H1 (cell line): ENCODE data around the gene DPYSL3. TPM values are rescaled to one million over a fixed set of nuclear protein-coding genes. Genes with fewer than 3 reads are reported as not detected.

Source experiments
- CTCF ChIA-PET: fragments of 300-600 bp; sonication (Branson Sonifier 250); formaldehyde crosslinking; loops from one replicate; lab custom pipeline; 2021; ENCODE audit not compliant: partially characterized antibody; lab: Charles Lee
- POLR2A ChIA-PET: fragments of 300-600 bp; sonication (Branson Sonifier 250); formaldehyde crosslinking; loops from one replicate; lab custom pipeline; 2021; ENCODE audit warnings: inconsistent platforms; ENCODE audit not compliant: partially characterized antibody; lab: Charles Lee
- DNase-seq, 2 experiments: peaks; one replicate each; pipeline versions ENCODE4 v3.0.0 to v3.0.0-alpha.2; 2010 to 2022; ENCODE audit warnings: low spot score in 2 of 2, low read depth in 1 of 2, mixed read lengths in 1 of 2
- FAIRE-seq: peaks from 2 replicates; lab custom pipeline; 2011; peaks lifted over from hg19 to GRCh38; lab: Jason Lieb, UNC
- H2AFZ ChIP-seq: 2 replicates; pipeline ENCODE4 v1.8.1; 2012; ENCODE audit warnings: low read length, inconsistent platforms
- H2AK5ac ChIP-seq: 2 replicates; pipeline ENCODE4 v1.6.1; 2013; ENCODE audit warnings: low read depth, low read length
- H2BK120ac ChIP-seq: replicated peaks from 2 replicates; pipeline ENCODE3; 2013; ENCODE audit warnings: low read depth, low read length, inconsistent platforms
- H2BK12ac ChIP-seq: 2 replicates; pipeline ENCODE4 v1.6.1; 2013; ENCODE audit warnings: low read depth, low read length
- H2BK15ac ChIP-seq: 2 replicates; pipeline ENCODE4 v1.6.1; 2013; ENCODE audit warnings: low read length
- H2BK20ac ChIP-seq: 2 replicates; pipeline ENCODE4 v1.6.1; 2013; ENCODE audit warnings: low read length
- H2BK5ac ChIP-seq: 2 replicates; pipeline ENCODE4 v1.6.1; 2013; ENCODE audit warnings: low read depth, low read length
- H3K14ac ChIP-seq: 2 replicates; pipeline ENCODE4 v1.6.1; 2013; ENCODE audit warnings: inconsistent platforms; ENCODE audit not compliant: insufficient read length
- H3K18ac ChIP-seq: 2 replicates; pipeline ENCODE4 v1.6.1; 2013; ENCODE audit warnings: low read length; ENCODE audit errors: extremely low read depth
- H3K23ac ChIP-seq: 2 replicates; pipeline ENCODE4 v1.6.1; 2013; ENCODE audit warnings: inconsistent platforms; ENCODE audit not compliant: insufficient read length
- H3K23me2 ChIP-seq: 2 replicates; pipeline ENCODE4 v1.6.1; 2013; ENCODE audit warnings: low read depth, low read length
- H3K27ac ChIP-seq: 2 replicates; pipeline ENCODE4 v1.6.1; 2011; ENCODE audit warnings: low read depth, low read length, inconsistent platforms
- H3K27me3 ChIP-seq, 4 experiments: replicated peaks in 1 of 4; 1 replicate in 1 of 4; 2 replicates in 3 of 4; pipeline versions ENCODE4 v1.6.1 to v1.8.1; 2011 to 2013; ENCODE audit warnings: low read length in 3 of 4, mild to moderate bottlenecking in 3 of 4, inconsistent platforms in 2 of 4, mixed read lengths in 2 of 4, moderate library complexity in 1 of 4; ENCODE audit not compliant: control insufficient read depth in 3 of 4, insufficient read depth in 3 of 4; ENCODE audit errors: extremely low read depth in 1 of 4
- H3K36me3 ChIP-seq, 4 experiments: 2 replicates each; pipeline versions ENCODE4 v1.6.1 to v1.8.1; 2011 to 2013; ENCODE audit warnings: mild to moderate bottlenecking in 4 of 4, low read length in 3 of 4, moderate library complexity in 2 of 4, control low read depth in 1 of 4, inconsistent platforms in 1 of 4; ENCODE audit not compliant: insufficient read depth in 4 of 4, control insufficient read depth in 2 of 4
- H3K4ac ChIP-seq: replicated peaks from 2 replicates; pipeline ENCODE3; 2013; ENCODE audit warnings: low read length, low read depth, mixed read lengths, inconsistent platforms; ENCODE audit not compliant: insufficient read length
- H3K4me1 ChIP-seq, 4 experiments: replicated peaks in 1 of 4; 1 replicate in 1 of 4; 2 replicates in 3 of 4; pipeline versions ENCODE4 v1.6.1 to v1.8.1; 2011 to 2013; ENCODE audit warnings: low read length in 3 of 4, inconsistent platforms in 2 of 4, mixed read lengths in 1 of 4; ENCODE audit not compliant: insufficient read depth in 4 of 4, control insufficient read depth in 3 of 4
- H3K4me2 ChIP-seq, 2 experiments: 2 replicates each; pipeline versions ENCODE4 v1.6.1 to v1.8.1; 2011 to 2013; ENCODE audit warnings: low read depth in 2 of 2, low read length in 2 of 2, control low read depth in 1 of 2, inconsistent platforms in 1 of 2, mild to moderate bottlenecking in 1 of 2; ENCODE audit not compliant: insufficient read depth in 1 of 2
- H3K4me3 ChIP-seq, 4 experiments: fragments of 200-600, 300-600 bp in 1 of 4; sonication (generic), shearing (Covaris generic), sonication (Bioruptor Twin) in 1 of 4; 2 replicates each; pipeline versions ENCODE4 v1.5.1 to v1.8.1; 2011 to 2016; ENCODE audit warnings: low read length in 4 of 4, low read depth in 3 of 4, control low read depth in 2 of 4, inconsistent platforms in 2 of 4, mild to moderate bottlenecking in 2 of 4, mixed read lengths in 1 of 4, moderate library complexity in 1 of 4; ENCODE audit not compliant: insufficient read depth in 2 of 4; ENCODE audit errors: extremely low read depth in 1 of 4
- H3K56ac ChIP-seq: replicated peaks from 2 replicates; pipeline ENCODE3; 2013; ENCODE audit warnings: low read depth, mild to moderate bottlenecking, mixed read lengths, low read length, inconsistent platforms; ENCODE audit not compliant: insufficient read length
- H3K79me1 ChIP-seq: 2 replicates; pipeline ENCODE4 v1.6.1; 2013; ENCODE audit warnings: low read depth, low read length, control low read depth
- H3K79me2 ChIP-seq, 2 experiments: 2 replicates each; pipeline versions ENCODE4 v1.6.1 to v1.8.1; 2012 to 2013; ENCODE audit warnings: low read length in 2 of 2, mild to moderate bottlenecking in 2 of 2, inconsistent platforms in 1 of 2; ENCODE audit not compliant: insufficient read depth in 2 of 2, control insufficient read depth in 1 of 2
- H3K9ac ChIP-seq, 4 experiments: replicated peaks in 1 of 4; 1 replicate in 1 of 4; 2 replicates in 3 of 4; pipeline versions ENCODE4 v1.6.1 to v1.8.1; 2011 to 2013; ENCODE audit warnings: low read depth in 3 of 4, low read length in 3 of 4, control low read depth in 2 of 4, mild to moderate bottlenecking in 2 of 4, moderate library complexity in 2 of 4, inconsistent platforms in 1 of 4; ENCODE audit errors: extremely low read depth in 1 of 4
- H3K9me3 ChIP-seq, 2 experiments: 2 replicates each; pipeline versions ENCODE4 v1.6.1 to v1.8.1; 2012 to 2013; ENCODE audit warnings: mild to moderate bottlenecking in 2 of 2, moderate library complexity in 2 of 2, control low read depth in 1 of 2, inconsistent platforms in 1 of 2, low read depth in 1 of 2, low read length in 1 of 2, mixed read lengths in 1 of 2; ENCODE audit not compliant: insufficient read depth in 2 of 2
- H4K20me1 ChIP-seq, 2 experiments: replicated peaks in 1 of 2; 2 replicates each; pipeline versions ENCODE3 to v1.8.1; 2011 to 2013; ENCODE audit warnings: inconsistent platforms in 2 of 2, low read length in 2 of 2, mild to moderate bottlenecking in 1 of 2; ENCODE audit not compliant: insufficient read depth in 2 of 2, control insufficient read depth in 1 of 2
- H4K5ac ChIP-seq: 2 replicates; pipeline ENCODE4 v1.6.1; 2013; ENCODE audit warnings: low read length, low read depth, mixed read lengths, inconsistent platforms; ENCODE audit not compliant: insufficient read length
- H4K8ac ChIP-seq: 2 replicates; pipeline ENCODE4 v1.8.0; 2013; ENCODE audit warnings: mild to moderate bottlenecking, moderate library complexity, low read length, inconsistent platforms; ENCODE audit not compliant: insufficient read depth; ENCODE audit errors: extremely low read depth
- H4K91ac ChIP-seq: replicated peaks from 2 replicates; pipeline ENCODE3; 2013; ENCODE audit warnings: low read length, mixed read lengths, inconsistent platforms; ENCODE audit not compliant: insufficient read length
- BACH1 ChIP-seq: IDR thresholded peaks from 2 replicates; pipeline ENCODE4 v1.6.1; 2012; ENCODE audit warnings: low read length, improper control_type of control experiment
- EP300 ChIP-seq, 2 experiments: IDR thresholded peaks; 1 replicate in 1 of 2; 2 replicates in 1 of 2; pipeline ENCODE4 v1.6.1; 2011 to 2012; ENCODE audit warnings: low read depth in 2 of 2, low read length in 2 of 2, mild to moderate bottlenecking in 2 of 2, borderline replicate concordance in 1 of 2, inconsistent platforms in 1 of 2, moderate library complexity in 1 of 2
- EZH2 ChIP-seq: fragments of 200-600 bp; sonication (generic); IDR thresholded peaks from 2 replicates; pipeline ENCODE4 v1.7.1; 2012; ENCODE audit warnings: low read depth, mild to moderate bottlenecking, moderate library complexity, low read length, inconsistent platforms; ENCODE audit not compliant: severe bottlenecking
- POLR2AphosphoS5 ChIP-seq: IDR thresholded peaks from 2 replicates; pipeline ENCODE4 v1.6.1; 2011; ENCODE audit warnings: low read depth, low read length
- RAD21 ChIP-seq, 2 experiments: IDR thresholded peaks in 1 of 2; conservative IDR thresholded peaks in 1 of 2; 2 replicates each; pipeline ENCODE4 v1.6.1; 2011; ENCODE audit warnings: low read depth in 2 of 2, low read length in 2 of 2, improper control_type of control experiment in 1 of 2, inconsistent platforms in 1 of 2, mild to moderate bottlenecking in 1 of 2, moderate library complexity in 1 of 2
- RBBP5 ChIP-seq: IDR thresholded peaks from 2 replicates; pipeline ENCODE4 v1.7.1; 2012; ENCODE audit warnings: low read depth, mild to moderate bottlenecking, inconsistent platforms, low read length, moderate library complexity, borderline replicate concordance
- TAF7 ChIP-seq: optimal IDR thresholded peaks from 2 replicates; pipeline ENCODE3; 2011; ENCODE audit warnings: low read depth, mild to moderate bottlenecking, inconsistent platforms, low read length, moderate library complexity, borderline replicate concordance
- TBP ChIP-seq: IDR thresholded peaks from 2 replicates; pipeline ENCODE4 v1.6.1; 2011; ENCODE audit warnings: low read depth, low read length, improper control_type of control experiment
- TCF12 ChIP-seq: IDR thresholded peaks from 2 replicates; pipeline ENCODE4 v1.6.1; 2011; ENCODE audit warnings: low read depth, mild to moderate bottlenecking, low read length
- TEAD4 ChIP-seq: IDR thresholded peaks from 2 replicates; pipeline ENCODE4 v1.6.1; 2012; ENCODE audit warnings: low read depth, low read length, inconsistent platforms, mixed read lengths
- USF2 ChIP-seq: IDR thresholded peaks from 2 replicates; pipeline ENCODE4 v1.6.1; 2011; ENCODE audit warnings: low read length, improper control_type of control experiment
- WGBS, 2 experiments: shearing (Covaris generic) in 1 of 2; methylation state at CpG; one replicate each; pipeline versions ENCODE4 v1.1.6 to v1.1.7; 2013 to 2015; ENCODE audit warnings: low lambda C conversion rate in 2 of 2, mixed read lengths in 2 of 2, inconsistent platforms in 1 of 2, low coverage in 1 of 2, missing lambda C conversion rate in 1 of 2; ENCODE audit not compliant: insufficient replicate concordance in 2 of 2, insufficient coverage in 1 of 2, insufficient read length in 1 of 2; ENCODE audit errors: extremely low coverage in 1 of 2, missing lambda C conversion rate in 1 of 2; 5-methylcytosine and 5-hydroxymethylcytosine counted together
- polyA plus RNA-seq, 7 experiments: library from polyadenylated mRNA; depleted of rRNA in 3 of 7; stranded (reverse) in 5 of 7; unstranded in 2 of 7; fragments of >200 nt in 5 of 7; fragments of 200-250 nt in 2 of 7; gene quantifications; 1 replicate in 5 of 7; 2 replicates in 1 of 7; 4 replicates in 1 of 7; pipeline versions ENCODE4 v1.2.1 to v1.2.3, GENCODE V29; 2011 to 2013; ENCODE audit warnings: missing spikeins in 2 of 7, mixed read lengths in 2 of 7
- total RNA-seq: library from RNA; stranded (reverse); fragmentation: NEBNext Ultra II Directional; extraction: Animal tissue kit (Norgen Biotek cat#: 25700); gene quantifications from 2 replicates; pipeline ENCODE4 v1.2.1, GENCODE V29; 2021

Gene DPYSL3
- total and polyA plus RNA-seq, 2 of the 8 experiments (the other 6 are each of a cell fraction or from before 2014, with no cell fraction given): 268 to 387 TPM

- H3K23ac ChIP-seq: no peak overlapping the region
- no peak overlapping the region for H3K56ac ChIP-seq
- H3K79me2 ChIP-seq: no peaks in the 10 kb centered on the region
- DNase-seq: no peak
- H2AFZ ChIP-seq: no peak overlapping the region
- peaks cover 4 to 7% of the 10 kb centered on the region in 2 experiments for H4K20me1 ChIP-seq
- H3K27me3 ChIP-seq: no peaks in the 10 kb centered on the region
- H2BK12ac ChIP-seq: no peak overlapping the region
- H3K79me1 ChIP-seq: no peaks in the 10 kb centered on the region; the same call in 1 of the 2 replicates
- no peak overlapping the region for H2AK5ac ChIP-seq
- no peaks in the 10 kb centered on the region for H3K9me3 ChIP-seq
- ChIA-PET CTCF (interaction anchor here (0.5 to 2.4 kb wide), 14 partner anchors 9 to 365 kb away, joined by 3 to 18 read pairs (median 4); no protein-coding TSS in a partner anchor), POLR2A (no interaction called here)
- FAIRE-seq: no peak
- no peak overlapping the region for H2BK20ac ChIP-seq
- H3K4me3 ChIP-seq: no peak overlapping the region
- no peak overlapping the region for H4K91ac ChIP-seq
- H3K4me2 ChIP-seq: no peak overlapping the region
- H3K23me2 ChIP-seq: no peaks in the 10 kb centered on the region; the same call in 1 of the 2 replicates
- H4K8ac ChIP-seq: peak overlapping the region; percentile 45; the same call in 1 of the 2 replicates
- no peak overlapping the region for H2BK15ac ChIP-seq
- H3K27ac ChIP-seq: no peak overlapping the region
- no peak overlapping the region for H3K18ac ChIP-seq
- H4K5ac ChIP-seq: no peak overlapping the region
- H3K4ac ChIP-seq: no peak overlapping the region
- no peak overlapping the region for H3K14ac ChIP-seq
- H3K36me3 ChIP-seq: peaks cover 52 to 100% (median 83%) of the 10 kb centered on the region in 4 experiments
- WGBS, 2 experiments: 80% methylated on average over 8 of the region's 8 CpGs; no CpG with 5 or more reads in 1 of the 2 experiments
- 0 out of 2 replicates have a peak overlapping the region, but pooled peaks have one; percentile 23 for H2BK5ac ChIP-seq
- no peak overlapping the region for H2BK120ac ChIP-seq
- no peaks in the 10 kb centered on the region for H3K4me1 ChIP-seq
- H3K9ac ChIP-seq: no peak overlapping the region
- no peak for TF ChIP-seq TAF7
- TF ChIP-seq POLR2AphosphoS5: peak; percentile 65; the same call in 1 of the 2 replicates
- no peak for TF ChIP-seq RAD21 (IDR thresholded peaks at IDR 0.05 in 1 of 2, conservative IDR thresholded peaks at IDR 0.05 in 1 of 2; ENCODE audit: low read depth in 2 of 2, low read length in 2 of 2)
- no peak for TF ChIP-seq TCF12
- no peak for TF ChIP-seq EZH2
- no peak for TF ChIP-seq TBP
- no peak for TF ChIP-seq USF2
- TF ChIP-seq EP300 (IDR thresholded peaks at IDR 0.05; ENCODE audit: borderline replicate concordance in 1 of 2, low read depth in 2 of 2, low read length in 2 of 2): no peak
- TF ChIP-seq RBBP5: no peak
- TF ChIP-seq TEAD4: no peak
- no peak for TF ChIP-seq BACH1
These were observed 113.6 kb downstream of the DPYSL3 start for GRCh38 chr5:147396070-147396823.
